Measurements from ENCODE around the gene TOX2. TPM values are rescaled to one million over a fixed set of nuclear protein-coding genes. Genes with fewer than 3 reads are reported as not detected.

Gene TOX2
- total RNA-seq, 1 donor from 2014 or later = 0.94 TPM

GRCh38 chr20:44069203-44070011 is 154.8 kb downstream of the TOX2 start:
- no peak for TF ChIP-seq CTCF (IDR thresholded peaks at IDR 0.05; ENCODE audit: unreplicated experiment)
- DNase-seq (ENCODE audit: low spot score in 2 of 2, unreplicated experiment in 2 of 2) = no peak
- H3K4me1 Mint-ChIP-seq = no peaks in the 10 kb centered on the region
- H3K27ac Mint-ChIP-seq = no peak overlapping the region
- H3K27me3 Mint-ChIP-seq (ENCODE audit: low read depth) = peaks cover 23% of the 10 kb centered on the region
- H3K9me3 Mint-ChIP-seq = no peaks in the 10 kb centered on the region
- no peaks in the 10 kb centered on the region for H3K36me3 Mint-ChIP-seq
- H3K4me3 Mint-ChIP-seq = no peak overlapping the region

GRCh38 chr20:44070139-44070900 is 155.7 kb downstream of the TOX2 start:
- H3K4me1 Mint-ChIP-seq = no peaks in the 10 kb centered on the region
- no peak overlapping the region for H3K27ac Mint-ChIP-seq
- H3K36me3 Mint-ChIP-seq = no peaks in the 10 kb centered on the region
- peaks cover 26% of the 10 kb centered on the region for H3K27me3 Mint-ChIP-seq (ENCODE audit: low read depth)
- no peak for DNase-seq (ENCODE audit: low spot score in 2 of 2, unreplicated experiment in 2 of 2)
- no peaks in the 10 kb centered on the region for H3K9me3 Mint-ChIP-seq
- no peak overlapping the region for H3K4me3 Mint-ChIP-seq
- no peak for TF ChIP-seq CTCF (IDR thresholded peaks at IDR 0.05; ENCODE audit: unreplicated experiment)

- Mint-ChIP-seq H3K4me3 (no peak overlapping the region), H3K36me3 (no peaks in the 10 kb centered on the region), H3K27ac (no peak overlapping the region), H3K4me1 (no peaks in the 10 kb centered on the region), H3K27me3 (ENCODE audit: low read depth) (peaks cover 26% of the 10 kb centered on the region), H3K9me3 (no peaks in the 10 kb centered on the region)
- no peak for TF ChIP-seq CTCF (IDR thresholded peaks at IDR 0.05; ENCODE audit: unreplicated experiment)
- no peak for DNase-seq (ENCODE audit: low spot score in 2 of 2, unreplicated experiment in 2 of 2)
Observed at GRCh38 chr20:44071057-44071456, 156.4 kb downstream of the TOX2 start.

DNA sequence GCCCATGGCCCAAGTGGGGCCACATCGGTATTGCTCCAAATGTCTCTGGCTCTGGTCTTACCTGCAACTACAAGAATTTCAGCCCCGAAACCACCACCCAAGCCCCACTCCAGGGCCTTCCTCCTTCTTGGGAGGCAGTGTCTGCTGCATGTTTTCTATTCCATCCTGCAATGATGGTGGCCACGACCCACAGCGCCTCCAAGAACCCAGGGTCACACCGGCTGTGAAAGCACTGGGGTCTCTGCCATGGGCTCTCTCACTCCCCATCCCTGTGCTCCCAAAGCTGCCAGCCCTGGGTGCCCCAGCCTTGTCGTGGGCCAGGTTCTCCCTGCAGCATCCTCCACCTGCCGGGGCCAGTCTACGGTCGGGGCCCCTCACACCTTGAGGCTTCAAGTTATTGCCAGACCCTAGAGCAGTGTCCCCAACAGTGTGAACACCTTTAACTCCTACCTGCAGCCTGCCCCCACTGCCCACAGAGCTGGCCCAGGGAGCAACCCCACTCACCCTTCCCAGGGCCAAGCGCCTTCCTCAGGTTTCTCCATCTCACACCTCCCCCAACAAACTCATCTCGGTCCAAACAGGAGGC is 157.0 kb downstream of the TOX2 start:
- Mint-ChIP-seq H3K27ac (no peak overlapping the region), H3K27me3 (ENCODE audit: low read depth) (peaks cover 26% of the 10 kb centered on the region), H3K4me3 (no peak overlapping the region), H3K4me1 (no peaks in the 10 kb centered on the region), H3K36me3 (no peaks in the 10 kb centered on the region), H3K9me3 (no peaks in the 10 kb centered on the region)
- DNase-seq (ENCODE audit: low spot score in 2 of 2, unreplicated experiment in 2 of 2) = no peak
- TF ChIP-seq CTCF (IDR thresholded peaks at IDR 0.05; ENCODE audit: unreplicated experiment) = no peak

- H3K9me3 Mint-ChIP-seq = no peaks in the 10 kb centered on the region
- H3K27ac Mint-ChIP-seq = no peak overlapping the region
- H3K36me3 Mint-ChIP-seq = no peaks in the 10 kb centered on the region
- no peak for DNase-seq (ENCODE audit: low spot score in 2 of 2, unreplicated experiment in 2 of 2)
- peaks cover 26% of the 10 kb centered on the region for H3K27me3 Mint-ChIP-seq (ENCODE audit: low read depth)
- TF ChIP-seq CTCF (IDR thresholded peaks at IDR 0.05; ENCODE audit: unreplicated experiment) = no peak
- H3K4me1 Mint-ChIP-seq = no peaks in the 10 kb centered on the region
- no peak overlapping the region for H3K4me3 Mint-ChIP-seq
Observed at GRCh38 chr20:44072384-44072783, 157.7 kb downstream of the TOX2 start.
